Thoracic aorta (tissue), 2 donors: ENCODE measurements around the gene RBM18. TPM values are rescaled to one million over a fixed set of nuclear protein-coding genes. Genes with fewer than 3 reads are reported as not detected.

Experiments used
- ATAC-seq: fragments of 150-250 bp; one replicate; pipeline ENCODE4 v1.8.0; 2017; ENCODE audit warnings: low read depth; ENCODE audit not compliant: insufficient number of reproducible peaks, low FRiP score
- DNase-seq: peaks from one replicate; pipeline ENCODE4 v3.0.0-alpha.2; 2020; ENCODE audit warnings: low spot score
- H3K27ac ChIP-seq, 2 donors: fragments of 200-600 bp; sonication (generic); 1 replicate in 1 of 2; 2 replicates in 1 of 2; pipeline ENCODE4 v1.5.1; 2016; ENCODE audit warnings: mild to moderate bottlenecking in 2 of 2, moderate library complexity in 2 of 2
- H3K27me3 ChIP-seq: fragments of 200-600 bp; sonication (generic); replicated peaks from 2 replicates; pipeline ENCODE4 v1.6.0; 2016; ENCODE audit warnings: mild to moderate bottlenecking; ENCODE audit not compliant: insufficient read depth
- H3K36me3 ChIP-seq: fragments of 200-600 bp; sonication (generic); one replicate; pipeline ENCODE4 v1.5.1; 2016
- H3K4me1 ChIP-seq, 2 donors: fragments of 200-600 bp; sonication (generic); 1 replicate in 1 of 2; 2 replicates in 1 of 2; pipeline versions ENCODE4 v1.5.1 to v1.6.0; 2016; ENCODE audit warnings: low read depth in 2 of 2, mild to moderate bottlenecking in 1 of 2; ENCODE audit not compliant: control insufficient read depth in 1 of 2
- H3K4me3 ChIP-seq: fragments of 200-600 bp; sonication (generic); 2 replicates; pipeline ENCODE4 v1.5.1; 2016; ENCODE audit warnings: mild to moderate bottlenecking
- H3K9me3 ChIP-seq: fragments of 200-600 bp; sonication (generic); 2 replicates; pipeline ENCODE4 v1.5.1; 2016
- CTCF ChIP-seq: fragments of 200-600 bp; sonication (generic); IDR thresholded peaks from one replicate; pipeline ENCODE4 v1.5.1; 2019; ENCODE audit warnings: antibody characterized with exemption
- total RNA-seq, 2 donors: library from RNA; depleted of rRNA; stranded (reverse); fragments of >200 nt; gene quantifications; one replicate each; pipeline versions ENCODE4 v1.1.0 to v1.2.3, GENCODE V29; 2016

RBM18 gene
- total RNA-seq, 2 donors from 2014 or later = 7.3 to 10.5 TPM

- peaks cover 16% of the 10 kb centered on the region for H3K27me3 ChIP-seq
- H3K36me3 ChIP-seq = no peaks in the 10 kb centered on the region
- ATAC-seq (no peak), DNase-seq (no peak)
- no peak for TF ChIP-seq CTCF
- H3K4me3 ChIP-seq = no peak overlapping the region
- H3K27ac ChIP-seq = no peak overlapping the region
- H3K4me1 ChIP-seq = peaks cover 4 to 18% of the 10 kb centered on the region in 2 donors
- H3K9me3 ChIP-seq = no peaks in the 10 kb centered on the region
Measured at GRCh38 chr9:122212473-122213004, 52.1 kb downstream of the RBM18 start.

GRCh38 chr9:122209451-122209850 lies 55.2 kb downstream of the RBM18 start:
- H3K27me3 ChIP-seq = peaks cover 3% of the 10 kb centered on the region
- ATAC-seq = no peak
- no peak for DNase-seq
- no peak overlapping the region for H3K27ac ChIP-seq
- H3K4me1 ChIP-seq = peaks cover 4 to 13% of the 10 kb centered on the region in 2 donors
- TF ChIP-seq CTCF = no peak
- H3K4me3 ChIP-seq = no peak overlapping the region
- no peaks in the 10 kb centered on the region for H3K9me3 ChIP-seq
- H3K36me3 ChIP-seq = no peaks in the 10 kb centered on the region

DNA sequence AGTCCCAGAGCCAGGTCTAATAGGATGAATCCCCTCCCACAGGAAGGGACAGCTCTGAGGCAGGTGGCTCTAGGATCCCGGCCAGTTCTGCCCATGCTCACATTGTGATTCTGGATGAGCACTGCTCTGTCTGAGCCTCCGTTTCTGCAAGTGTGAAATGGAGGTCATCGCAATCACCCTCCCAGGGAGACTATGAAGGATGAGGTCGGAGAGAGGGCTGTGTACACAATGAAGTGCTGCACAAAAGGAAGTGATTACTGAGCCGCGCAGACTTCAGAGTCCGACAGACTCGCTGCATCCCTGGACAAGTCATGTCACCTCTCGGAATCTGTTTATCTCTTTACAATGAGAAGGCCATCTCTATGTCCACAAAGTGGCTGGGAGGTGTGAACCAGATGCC lies 57.5 kb downstream of the RBM18 start:
- Histone ChIP-seq H3K36me3 (no peaks in the 10 kb centered on the region), H3K27me3 (no peaks in the 10 kb centered on the region), H3K4me3 (no peak overlapping the region), H3K27ac (no peak overlapping the region), H3K9me3 (no peaks in the 10 kb centered on the region), H3K4me1 (no peaks in the 10 kb centered on the region)
- ATAC-seq (no peak), DNase-seq (no peak)
- no peak for TF ChIP-seq CTCF

DNA sequence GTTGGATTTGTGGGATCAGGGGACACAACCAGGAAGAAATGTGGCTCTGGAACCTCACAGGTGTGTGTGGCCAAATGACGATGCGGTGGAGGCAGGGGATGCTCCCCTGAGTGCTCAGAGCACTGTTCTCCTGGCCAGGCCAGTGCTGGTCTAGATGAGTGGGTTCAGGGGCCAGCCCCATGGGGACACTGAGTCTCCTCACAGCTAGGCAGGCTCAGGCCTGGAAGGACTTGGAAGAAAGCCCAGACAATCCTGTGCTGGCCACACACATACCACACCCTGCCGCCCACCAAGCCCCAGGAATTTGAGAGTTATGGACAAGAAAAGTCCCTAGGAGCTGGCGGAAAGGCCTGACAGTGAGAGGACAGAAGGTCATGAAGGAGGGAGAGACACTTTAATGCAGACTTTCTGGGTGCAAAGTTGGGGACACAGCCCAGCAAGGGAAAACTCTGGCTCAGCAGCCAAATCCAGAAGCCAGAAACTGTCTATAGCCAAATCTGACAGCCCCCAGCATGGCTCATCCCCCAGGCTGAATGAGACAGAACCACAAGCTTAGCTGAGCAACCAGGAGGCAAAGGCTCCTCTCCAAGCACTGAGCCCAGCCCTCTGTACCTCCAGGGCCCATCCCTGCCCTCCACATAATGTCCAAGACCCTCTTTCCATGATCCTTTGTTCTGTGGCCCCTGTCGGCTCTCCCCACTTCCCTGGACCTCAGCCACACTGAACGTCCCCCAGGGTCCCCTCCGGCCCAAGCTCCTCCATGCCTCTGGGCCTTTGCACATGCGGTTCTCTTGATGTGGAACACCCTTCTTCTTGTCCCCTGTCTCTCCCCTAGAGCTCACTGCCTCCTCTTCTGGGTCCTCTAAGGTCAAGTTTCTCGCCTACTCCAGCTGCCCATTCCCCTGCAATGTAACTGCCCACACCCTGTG lies 58.3 kb downstream of the RBM18 start:
- H3K36me3 ChIP-seq = no peaks in the 10 kb centered on the region
- no peak overlapping the region for H3K4me3 ChIP-seq
- no peaks in the 10 kb centered on the region for H3K27me3 ChIP-seq
- no peak for TF ChIP-seq CTCF
- DNase-seq = no peak
- no peak for ATAC-seq
- H3K9me3 ChIP-seq = no peaks in the 10 kb centered on the region
- no peak overlapping the region for H3K27ac ChIP-seq
- no peaks in the 10 kb centered on the region for H3K4me1 ChIP-seq

- Histone ChIP-seq H3K36me3 (no peaks in the 10 kb centered on the region), H3K27me3 (no peaks in the 10 kb centered on the region), H3K4me1 (no peaks in the 10 kb centered on the region), H3K9me3 (no peaks in the 10 kb centered on the region), H3K27ac (no peak overlapping the region), H3K4me3 (no peak overlapping the region)
- TF ChIP-seq CTCF = no peak
- no peak for DNase-seq
- no peak for ATAC-seq
Measured at GRCh38 chr9:122205176-122205575, 59.5 kb downstream of the RBM18 start.
